ENCODE measurements around the gene FGF14.

FGF14 gene

GRCh38 chr13:101967781-101968180 is 434.1 kb downstream of the FGF14 start:
- TF ChIP-seq, protein P1, sequence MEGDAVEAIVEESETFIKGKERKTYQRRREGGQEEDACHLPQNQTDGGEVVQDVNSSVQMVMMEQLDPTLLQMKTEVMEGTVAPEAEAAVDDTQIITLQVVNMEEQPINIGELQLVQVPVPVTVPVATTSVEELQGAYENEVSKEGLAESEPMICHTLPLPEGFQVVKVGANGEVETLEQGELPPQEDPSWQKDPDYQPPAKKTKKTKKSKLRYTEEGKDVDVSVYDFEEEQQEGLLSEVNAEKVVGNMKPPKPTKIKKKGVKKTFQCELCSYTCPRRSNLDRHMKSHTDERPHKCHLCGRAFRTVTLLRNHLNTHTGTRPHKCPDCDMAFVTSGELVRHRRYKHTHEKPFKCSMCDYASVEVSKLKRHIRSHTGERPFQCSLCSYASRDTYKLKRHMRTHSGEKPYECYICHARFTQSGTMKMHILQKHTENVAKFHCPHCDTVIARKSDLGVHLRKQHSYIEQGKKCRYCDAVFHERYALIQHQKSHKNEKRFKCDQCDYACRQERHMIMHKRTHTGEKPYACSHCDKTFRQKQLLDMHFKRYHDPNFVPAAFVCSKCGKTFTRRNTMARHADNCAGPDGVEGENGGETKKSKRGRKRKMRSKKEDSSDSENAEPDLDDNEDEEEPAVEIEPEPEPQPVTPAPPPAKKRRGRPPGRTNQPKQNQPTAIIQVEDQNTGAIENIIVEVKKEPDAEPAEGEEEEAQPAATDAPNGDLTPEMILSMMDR (IDR thresholded peaks at IDR 0.05; ENCODE audit: insufficient read depth, low read length, poor library complexity, severe bottlenecking): no peak
- DNase-seq (ENCODE audit: extremely low read depth, insufficient read length): no peak
- H3K36me3 ChIP-seq (ENCODE audit: control insufficient read depth, insufficient read depth, low read length): no peaks in the 10 kb centered on the region
- H3K27me3 ChIP-seq (replicated peaks; ENCODE audit: control insufficient read depth, insufficient read depth, low read length): no peaks in the 10 kb centered on the region
- no peak overlapping the region for H3K4me3 ChIP-seq (replicated peaks; ENCODE audit: low read depth, low read length)

DNA sequence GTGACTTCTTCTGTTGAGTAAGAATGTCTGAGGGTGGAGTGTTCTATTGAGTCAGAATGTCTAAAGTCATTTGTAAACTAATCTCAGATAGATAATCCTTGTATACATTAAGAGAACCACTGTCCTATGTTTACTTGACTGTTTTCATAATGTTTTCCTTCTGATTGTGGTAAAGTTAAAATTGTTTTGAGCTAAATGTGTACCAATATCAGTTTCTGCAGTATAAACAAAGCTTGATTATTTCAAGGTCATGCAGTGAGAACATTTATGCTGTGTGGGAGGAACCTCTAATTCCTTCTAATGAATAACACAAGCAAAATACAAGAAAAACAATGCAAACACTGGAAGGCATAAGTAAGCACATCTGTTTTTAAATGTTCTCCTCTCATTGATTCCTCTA is 434.6 kb downstream of the FGF14 start:
- Histone ChIP-seq H3K4me3 (replicated peaks; ENCODE audit: low read depth, low read length) (no peak overlapping the region), H3K27me3 (replicated peaks; ENCODE audit: control insufficient read depth, insufficient read depth, low read length) (no peaks in the 10 kb centered on the region), H3K36me3 (ENCODE audit: control insufficient read depth, insufficient read depth, low read length) (no peaks in the 10 kb centered on the region)
- no peak for DNase-seq (ENCODE audit: extremely low read depth, insufficient read length)
- TF ChIP-seq, protein P1 (IDR thresholded peaks at IDR 0.05; ENCODE audit: insufficient read depth, low read length, poor library complexity, severe bottlenecking): no peak

GRCh38 chr13:101965096-101965495 is 436.8 kb downstream of the FGF14 start:
- Histone ChIP-seq H3K4me3 (replicated peaks; ENCODE audit: low read depth, low read length) (no peak overlapping the region), H3K27me3 (replicated peaks; ENCODE audit: control insufficient read depth, insufficient read depth, low read length) (no peaks in the 10 kb centered on the region), H3K36me3 (ENCODE audit: control insufficient read depth, insufficient read depth, low read length) (no peaks in the 10 kb centered on the region)
- TF ChIP-seq, protein P1 (IDR thresholded peaks at IDR 0.05; ENCODE audit: insufficient read depth, low read length, poor library complexity, severe bottlenecking): no peak
- DNase-seq (ENCODE audit: extremely low read depth, insufficient read length): no peak

DNA sequence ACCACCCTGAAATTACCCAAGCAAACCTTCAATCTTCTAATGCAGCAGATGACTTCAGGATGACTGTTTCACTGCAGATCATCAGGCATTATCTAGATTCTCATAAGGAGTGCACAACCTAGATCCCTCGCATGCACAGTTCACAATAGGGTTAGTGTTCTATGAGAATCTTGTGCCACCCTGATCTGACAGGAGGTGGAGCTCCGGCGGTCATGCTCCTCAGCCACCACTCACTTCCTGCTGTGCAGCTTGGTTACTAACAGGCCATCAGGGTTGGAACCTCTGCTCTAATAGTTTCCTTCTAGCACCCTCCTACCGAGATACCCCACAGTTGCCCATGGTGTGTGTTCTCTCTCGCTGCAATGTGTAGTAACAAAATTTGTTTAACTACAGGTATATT is 442.8 kb downstream of the FGF14 start:
- no peak overlapping the region for H3K4me3 ChIP-seq (replicated peaks; ENCODE audit: low read depth, low read length)
- no peaks in the 10 kb centered on the region for H3K27me3 ChIP-seq (replicated peaks; ENCODE audit: control insufficient read depth, insufficient read depth, low read length)
- TF ChIP-seq, protein P1 (IDR thresholded peaks at IDR 0.05; ENCODE audit: insufficient read depth, low read length, poor library complexity, severe bottlenecking): no peak
- no peaks in the 10 kb centered on the region for H3K36me3 ChIP-seq (ENCODE audit: control insufficient read depth, insufficient read depth, low read length)
- no peak for DNase-seq (ENCODE audit: extremely low read depth, insufficient read length)

- peak; percentile 6 for DNase-seq (ENCODE audit: extremely low read depth, insufficient read length)
- no peak overlapping the region for H3K4me3 ChIP-seq (replicated peaks; ENCODE audit: low read depth, low read length)
- TF ChIP-seq, protein P1 (IDR thresholded peaks at IDR 0.05; ENCODE audit: insufficient read depth, low read length, poor library complexity, severe bottlenecking): no peak
- H3K36me3 ChIP-seq (ENCODE audit: control insufficient read depth, insufficient read depth, low read length): no peaks in the 10 kb centered on the region
- no peaks in the 10 kb centered on the region for H3K27me3 ChIP-seq (replicated peaks; ENCODE audit: control insufficient read depth, insufficient read depth, low read length)
Measured at GRCh38 chr13:101955764-101956163, 446.1 kb downstream of the FGF14 start.

GRCh38 chr13:101951114-101951513 is 450.7 kb downstream of the FGF14 start:
- Histone ChIP-seq H3K36me3 (ENCODE audit: control insufficient read depth, insufficient read depth, low read length) (no peaks in the 10 kb centered on the region), H3K4me3 (replicated peaks; ENCODE audit: low read depth, low read length) (no peak overlapping the region), H3K27me3 (replicated peaks; ENCODE audit: control insufficient read depth, insufficient read depth, low read length) (no peaks in the 10 kb centered on the region)
- DNase-seq (ENCODE audit: extremely low read depth, insufficient read length): no peak
- TF ChIP-seq, protein P1 (IDR thresholded peaks at IDR 0.05; ENCODE audit: insufficient read depth, low read length, poor library complexity, severe bottlenecking): no peak
